Esophagus squamous epithelium (tissue), 4 donors: Measurements from ENCODE around the gene TSPAN14.

ENCODE experiments used
- CTCF ChIP-seq, 6 experiments: fragments of 450-650 bp in 4 of 6; fragments of 200-600 bp in 2 of 6; sonication (generic) in 2 of 6; IDR thresholded peaks; one replicate each; pipeline ENCODE4 v1.5.1; 2016 to 2019; ENCODE audit warnings: antibody characterized with exemption in 6 of 6, mild to moderate bottlenecking in 4 of 6, moderate library complexity in 4 of 6
- POLR2A ChIP-seq, 4 donors: fragments of 450-650 bp; IDR thresholded peaks; one replicate each; pipeline ENCODE4 v1.6.1; 2017; ENCODE audit warnings: antibody characterized with exemption in 4 of 4, mild to moderate bottlenecking in 4 of 4, moderate library complexity in 3 of 4

DNA sequence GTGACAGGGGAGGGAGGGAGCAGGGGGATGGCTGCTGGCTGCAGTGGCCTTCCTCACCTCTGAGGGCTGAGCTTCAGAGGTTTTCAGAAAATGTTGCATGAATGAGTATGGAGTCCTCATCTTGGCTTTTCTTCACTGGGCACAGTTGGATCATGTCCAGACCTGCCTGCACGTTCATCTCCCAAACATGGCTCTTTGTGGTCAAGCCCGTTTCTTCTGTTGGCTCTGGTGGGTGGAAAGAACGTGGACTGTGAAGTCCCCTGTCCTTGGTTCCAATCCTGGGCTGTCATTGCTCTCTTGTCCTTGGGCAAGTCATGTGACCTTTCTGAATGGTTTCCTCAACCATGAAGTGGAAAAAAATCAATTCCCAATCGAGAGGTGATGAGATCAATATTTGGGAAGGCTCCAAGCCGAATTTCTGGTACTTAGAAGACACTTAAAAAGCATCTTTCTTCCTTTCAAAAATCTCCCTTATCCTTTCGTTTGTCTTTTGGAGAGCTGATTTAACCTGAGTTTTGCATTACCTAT lies 34.5 kb downstream of the TSPAN14 start:
- TF ChIP-seq CTCF (IDR thresholded peaks at IDR 0.05) = no peak
- no peak for TF ChIP-seq POLR2A (IDR thresholded peaks at IDR 0.05)
